HepG2 (cell line): ENCODE measurements around the gene SNX7. TPM values are rescaled to one million over a fixed set of nuclear protein-coding genes. Genes with fewer than 3 reads are reported as not detected.

ENCODE experiments used
- EP300 ChIP-seq, 3 experiments: sonication (generic) in 1 of 3; formaldehyde crosslinking in 1 of 3; IDR thresholded peaks; 2 replicates each; pipeline versions ENCODE4 v1.5.1 to v1.6.1; 2011 to 2020; ENCODE audit warnings: low read depth in 2 of 3, low read length in 2 of 3, borderline replicate concordance in 1 of 3, improper control_type of control experiment in 1 of 3, mild to moderate bottlenecking in 1 of 3, missing genetic modification reagents in 1 of 3, moderate library complexity in 1 of 3
- IRF1 ChIP-seq: sonication (generic); formaldehyde crosslinking; IDR thresholded peaks from 2 replicates; pipeline ENCODE4 v1.4.0; 2020; ENCODE audit warnings: low read depth, mild to moderate bottlenecking, missing genetic modification reagents
- JDP2 ChIP-seq: sonication (generic); formaldehyde crosslinking; IDR thresholded peaks from 2 replicates; pipeline ENCODE4 v1.8.1; 2022; ENCODE audit warnings: missing genetic modification reagents, borderline replicate concordance
- KIAA2018 ChIP-seq: sonication (generic); formaldehyde crosslinking; IDR thresholded peaks from 2 replicates; pipeline ENCODE4 v1.5.0; 2020; ENCODE audit warnings: mild to moderate bottlenecking, missing genetic modification reagents, borderline replicate concordance
- KLF6 ChIP-seq: IDR thresholded peaks from 2 replicates; pipeline ENCODE4 v1.8.0; 2016; ENCODE audit warnings: missing biosample characterization, missing genetic modification reagents
- NFIB ChIP-seq: sonication (generic); formaldehyde crosslinking; IDR thresholded peaks from 2 replicates; pipeline ENCODE4 v1.9.0; 2021; ENCODE audit warnings: missing genetic modification reagents, mild to moderate bottlenecking, borderline replicate concordance
- SALL2 ChIP-seq: sonication (generic); formaldehyde crosslinking; IDR thresholded peaks from 2 replicates; pipeline ENCODE4 v1.8.1; 2023; ENCODE audit warnings: mild to moderate bottlenecking, missing genetic modification reagents, inconsistent platforms
- SPEN ChIP-seq: sonication (generic); formaldehyde crosslinking; IDR thresholded peaks from 2 replicates; pipeline ENCODE4 v1.5.1; 2020; ENCODE audit warnings: low read depth, mild to moderate bottlenecking, missing genetic modification reagents
- THAP9 ChIP-seq: sonication (generic); formaldehyde crosslinking; IDR thresholded peaks from 2 replicates; pipeline ENCODE4; 2020; ENCODE audit warnings: missing genetic modification reagents, mild to moderate bottlenecking, borderline replicate concordance
- ZMAT3 ChIP-seq: sonication (generic); formaldehyde crosslinking; conservative IDR thresholded peaks from 2 replicates; pipeline ENCODE4 v1.7.0; 2021; ENCODE audit warnings: missing genetic modification reagents
- polyA plus RNA-seq, 8 experiments: library from polyadenylated mRNA; depleted of rRNA in 3 of 8; stranded (reverse) in 7 of 8; unstranded in 1 of 8; fragments of >200 nt; fragmentation: Illumina TruSeq in 4 of 8; extraction: Trizol in 4 of 8; gene quantifications; 2 replicates each; pipeline versions ENCODE4 v1.2.1 to v1.2.3, GENCODE V29; 2011 to 2016; ENCODE audit warnings: low read depth in 4 of 8, missing spikeins in 1 of 8, mixed read lengths in 1 of 8; ENCODE audit not compliant: insufficient read depth in 1 of 8
- total RNA-seq, 5 experiments: library from RNA; depleted of rRNA; stranded (reverse); fragments of >200 nt; fragmentation: Illumina TruSeq; extraction: Trizol; gene quantifications; 2 replicates each; pipeline ENCODE4 v1.2.3, GENCODE V29; 2016; ENCODE audit warnings: low read depth in 1 of 5

Gene SNX7
- total and polyA plus RNA-seq, 2 of the 13 experiments (the other 11 are each of a cell fraction or from before 2014, with no cell fraction given) = 14.3 to 33.5 TPM

- TF ChIP-seq KIAA2018 (CRISPR knock-in tag) = no peak
- TF ChIP-seq SALL2 (CRISPR knock-in tag) = peak; percentile 24; the same call in 1 of the 2 replicates
- peak; percentile 1; the same call in 1 of the 2 replicates for TF ChIP-seq KLF6 (CRISPR knock-in tag)
- TF ChIP-seq SPEN (CRISPR knock-in tag) = peak; percentile 26
- TF ChIP-seq THAP9 = no peak
- TF ChIP-seq EP300 (IDR thresholded peaks at IDR 0.05; ENCODE audit: low read depth in 2 of 2, low read length in 2 of 2) = no peak
- TF ChIP-seq EP300 (CRISPR knock-in tag; IDR thresholded peaks at IDR 0.05; ENCODE audit: borderline replicate concordance) = no peak; the same call in 1 of the 2 replicates
- TF ChIP-seq ZMAT3 (CRISPR knock-in tag) = 0 out of 2 replicates have a peak, but pooled peaks have one; percentile 63
- TF ChIP-seq JDP2 (CRISPR knock-in tag) = no peak
- no peak for TF ChIP-seq IRF1 (CRISPR knock-in tag)
- TF ChIP-seq NFIB (CRISPR knock-in tag) = no peak
These were observed at the start of gene SNX7 (continued) for GRCh38 chr1:98661544-98662355.
